ENCODE measurements around the gene SPATA22. TPM values are rescaled to one million over a fixed set of nuclear protein-coding genes. Genes with fewer than 3 reads are reported as not detected.
"Not testable (repeated sequence)": the region's sequence is repeated elsewhere in the genome, so short reads cannot be mapped to it uniquely, and the experiment has no call there.

SPATA22 gene, protein sequence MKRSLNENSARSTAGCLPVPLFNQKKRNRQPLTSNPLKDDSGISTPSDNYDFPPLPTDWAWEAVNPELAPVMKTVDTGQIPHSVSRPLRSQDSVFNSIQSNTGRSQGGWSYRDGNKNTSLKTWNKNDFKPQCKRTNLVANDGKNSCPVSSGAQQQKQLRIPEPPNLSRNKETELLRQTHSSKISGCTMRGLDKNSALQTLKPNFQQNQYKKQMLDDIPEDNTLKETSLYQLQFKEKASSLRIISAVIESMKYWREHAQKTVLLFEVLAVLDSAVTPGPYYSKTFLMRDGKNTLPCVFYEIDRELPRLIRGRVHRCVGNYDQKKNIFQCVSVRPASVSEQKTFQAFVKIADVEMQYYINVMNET
- total RNA-seq, result 10 to 100 TPM in 1 of 2 donors, not detected in 1; 13.5 TPM

DNA sequence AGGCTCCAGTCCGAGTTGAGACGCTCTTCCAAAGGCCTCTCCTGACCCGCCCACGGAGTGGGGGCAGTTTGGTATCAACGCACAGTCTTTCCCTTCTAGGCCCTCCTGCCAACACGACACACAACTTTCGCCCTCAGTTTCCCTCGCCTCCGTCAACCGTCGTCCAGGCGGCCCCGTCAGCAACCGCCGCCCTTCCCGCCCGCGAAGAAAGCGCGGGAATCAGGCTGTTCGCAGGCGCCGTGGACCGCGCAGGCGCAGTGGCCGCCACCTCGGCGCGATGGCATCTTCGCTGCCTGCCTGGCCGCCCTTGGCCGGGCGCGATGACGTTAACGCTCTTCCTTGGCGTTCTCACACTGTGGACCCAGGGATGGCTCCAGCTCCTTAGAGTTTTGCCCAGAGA, at the start of gene SPATA22:
Gene SPATA22, minus strand, starts transcription at position 221 of the 400 bp plus-strand sequence. CDS start 2,494 bp downstream, outside the sequence.
- H3K36me3 ChIP-seq, result no peaks in the 10 kb centered on the region
- no peaks in the 10 kb centered on the region for H3K4me1 ChIP-seq (replicated peaks)
- no peak within 1 kb of the TSS for H3K27ac ChIP-seq
- TF ChIP-seq POLR2AphosphoS5 (IDR thresholded peaks at IDR 0.05), result no peak
- no peak for TF ChIP-seq POLR2A (IDR thresholded peaks at IDR 0.05)
- TF ChIP-seq, protein P1, sequence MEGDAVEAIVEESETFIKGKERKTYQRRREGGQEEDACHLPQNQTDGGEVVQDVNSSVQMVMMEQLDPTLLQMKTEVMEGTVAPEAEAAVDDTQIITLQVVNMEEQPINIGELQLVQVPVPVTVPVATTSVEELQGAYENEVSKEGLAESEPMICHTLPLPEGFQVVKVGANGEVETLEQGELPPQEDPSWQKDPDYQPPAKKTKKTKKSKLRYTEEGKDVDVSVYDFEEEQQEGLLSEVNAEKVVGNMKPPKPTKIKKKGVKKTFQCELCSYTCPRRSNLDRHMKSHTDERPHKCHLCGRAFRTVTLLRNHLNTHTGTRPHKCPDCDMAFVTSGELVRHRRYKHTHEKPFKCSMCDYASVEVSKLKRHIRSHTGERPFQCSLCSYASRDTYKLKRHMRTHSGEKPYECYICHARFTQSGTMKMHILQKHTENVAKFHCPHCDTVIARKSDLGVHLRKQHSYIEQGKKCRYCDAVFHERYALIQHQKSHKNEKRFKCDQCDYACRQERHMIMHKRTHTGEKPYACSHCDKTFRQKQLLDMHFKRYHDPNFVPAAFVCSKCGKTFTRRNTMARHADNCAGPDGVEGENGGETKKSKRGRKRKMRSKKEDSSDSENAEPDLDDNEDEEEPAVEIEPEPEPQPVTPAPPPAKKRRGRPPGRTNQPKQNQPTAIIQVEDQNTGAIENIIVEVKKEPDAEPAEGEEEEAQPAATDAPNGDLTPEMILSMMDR (IDR thresholded peaks at IDR 0.05), result no peak
- H3K27me3 ChIP-seq (replicated peaks; ENCODE audit: insufficient read depth), result no peaks in the 10 kb centered on the region
- no peak for DNase-seq (ENCODE audit: low spot score)
- H3K9me3 ChIP-seq, result no peaks in the 10 kb centered on the region
- intact Hi-C loops (cut with DNase I), result no loop called here
- no peak within 1 kb of the TSS for H3K4me3 ChIP-seq
- WGBS, result 94% methylated on average over 38 of the region's 38 CpGs

DNA sequence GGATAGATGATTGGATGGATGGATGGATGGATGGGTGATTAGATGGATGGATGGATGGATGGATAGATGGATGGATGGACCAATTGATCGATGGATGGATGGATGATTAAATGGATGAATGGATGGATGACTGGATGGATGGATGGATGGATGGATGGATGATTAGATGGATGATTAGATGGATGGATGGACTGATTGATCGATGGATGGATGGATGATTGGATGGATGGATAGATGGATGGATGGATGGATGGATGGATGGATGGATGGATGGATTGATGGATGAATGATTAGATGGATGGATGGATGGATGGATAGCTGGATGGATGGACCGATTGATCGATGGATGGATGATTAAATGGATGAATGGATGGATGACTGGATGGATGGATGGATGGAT, 47.9 kb upstream of the SPATA22 start:
- DNase-seq (ENCODE audit: low spot score); H3K27ac ChIP-seq; H3K4me3 ChIP-seq; intact Hi-C loops (cut with DNase I); H3K27me3 ChIP-seq (replicated peaks; ENCODE audit: insufficient read depth); H3K36me3 ChIP-seq; H3K4me1 ChIP-seq (replicated peaks); H3K9me3 ChIP-seq: not testable (repeated sequence)
- 95% methylated on average over 4 of the region's 4 CpGs for WGBS

DNA sequence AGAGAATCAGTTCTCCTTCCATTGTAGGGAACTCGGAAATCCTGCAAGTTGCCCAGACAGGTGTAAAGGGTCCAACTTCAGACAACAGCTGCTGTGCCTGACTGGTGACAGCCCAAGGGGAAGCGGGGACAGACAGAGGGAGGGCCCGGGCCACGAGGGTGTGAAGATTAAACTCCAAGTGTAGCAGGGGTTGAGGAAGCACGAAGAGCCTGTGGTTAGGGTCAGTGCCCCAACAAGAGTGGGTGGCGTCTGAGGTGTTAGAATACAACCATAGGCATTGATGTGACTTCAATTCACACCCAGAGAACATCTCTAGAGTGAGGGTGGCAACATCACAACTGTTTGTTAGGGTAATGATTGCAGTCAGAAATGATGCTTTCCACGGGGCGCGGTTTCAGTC, 43.3 kb upstream of the SPATA22 start:
- Histone ChIP-seq H3K9me3 (no peaks in the 10 kb centered on the region), H3K27me3 (replicated peaks; ENCODE audit: insufficient read depth) (no peaks in the 10 kb centered on the region), H3K4me1 (replicated peaks) (no peaks in the 10 kb centered on the region), H3K4me3 (no peak overlapping the region), H3K36me3 (no peaks in the 10 kb centered on the region), H3K27ac (no peak overlapping the region)
- intact Hi-C loops (cut with DNase I), result no loop called here
- no peak for DNase-seq (ENCODE audit: low spot score)
- TF ChIP-seq, protein P1 (IDR thresholded peaks at IDR 0.05), result no peak
- TF ChIP-seq POLR2AphosphoS5 (IDR thresholded peaks at IDR 0.05), result no peak
- TF ChIP-seq POLR2A (IDR thresholded peaks at IDR 0.05), result no peak
- 74% methylated on average over 9 of the region's 9 CpGs for WGBS

DNA sequence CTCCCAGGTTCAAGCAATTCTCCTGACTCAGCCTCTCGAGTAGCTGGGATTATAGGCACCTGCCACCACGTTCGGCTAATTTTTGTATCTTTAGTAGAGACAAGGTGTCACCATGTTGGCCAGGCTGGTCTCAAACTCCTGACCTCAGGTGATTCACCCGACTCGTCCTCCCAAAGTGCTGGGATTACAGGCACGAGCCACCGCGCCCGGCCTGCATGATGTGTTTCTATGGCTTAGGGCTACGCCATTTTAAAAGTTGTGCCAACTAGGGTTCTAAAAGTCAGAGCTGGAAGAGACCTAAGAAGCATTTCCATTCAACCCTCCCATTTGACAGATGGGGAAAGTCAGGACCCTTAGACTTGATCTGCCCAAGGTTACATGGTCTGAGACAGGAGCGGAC, 42.5 kb upstream of the SPATA22 start:
- H3K4me1 ChIP-seq (replicated peaks); H3K9me3 ChIP-seq; intact Hi-C loops (cut with DNase I); H3K27ac ChIP-seq; H3K27me3 ChIP-seq (replicated peaks; ENCODE audit: insufficient read depth); H3K36me3 ChIP-seq; H3K4me3 ChIP-seq; DNase-seq (ENCODE audit: low spot score): not testable (repeated sequence)
- WGBS, result 94% methylated on average over 11 of the region's 11 CpGs

DNA sequence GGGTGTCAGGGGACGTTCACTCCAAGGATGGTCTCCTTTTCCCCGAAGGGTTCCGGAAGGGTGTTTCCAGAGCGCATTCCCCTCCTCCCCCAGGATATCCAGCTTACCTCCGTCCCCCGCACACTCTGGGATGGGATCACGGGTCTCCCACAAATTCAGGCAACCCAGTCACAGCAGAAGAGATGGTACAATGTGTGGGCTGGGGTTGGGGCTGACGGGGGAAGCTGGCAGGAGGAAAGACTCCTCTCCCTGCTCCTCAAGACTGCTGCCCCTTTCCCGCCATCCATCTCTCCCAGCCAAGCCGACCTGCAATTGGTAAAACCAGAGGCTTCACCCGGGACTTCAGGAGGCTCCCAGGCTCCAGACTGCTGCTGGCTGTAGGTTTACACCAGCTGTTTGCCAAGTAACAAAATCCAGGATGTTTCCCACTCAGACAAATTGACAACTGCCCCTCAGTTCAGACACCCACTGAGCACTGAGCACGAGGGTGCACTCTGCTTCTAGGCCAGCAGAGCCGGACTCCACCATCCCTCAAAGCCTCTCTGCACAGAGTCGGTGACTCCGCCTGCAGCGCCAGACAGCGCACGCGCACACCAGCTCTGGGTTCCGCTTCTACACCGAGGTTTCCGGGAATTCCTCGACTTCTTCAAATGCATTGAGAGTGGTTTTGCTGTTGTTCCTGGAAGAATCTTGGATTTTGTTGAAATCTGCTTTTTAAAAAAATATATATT, 41.9 kb upstream of the SPATA22 start:
- 88% methylated on average over 23 of the region's 23 CpGs for WGBS
- Histone ChIP-seq H3K27ac (no peak overlapping the region), H3K36me3 (no peaks in the 10 kb centered on the region), H3K4me3 (no peak overlapping the region), H3K27me3 (replicated peaks; ENCODE audit: insufficient read depth) (no peaks in the 10 kb centered on the region), H3K4me1 (replicated peaks) (no peaks in the 10 kb centered on the region), H3K9me3 (no peaks in the 10 kb centered on the region)
- intact Hi-C loops (cut with DNase I), result no loop called here
- TF ChIP-seq, protein P1 (IDR thresholded peaks at IDR 0.05), result no peak
- no peak for TF ChIP-seq POLR2AphosphoS5 (IDR thresholded peaks at IDR 0.05)
- TF ChIP-seq POLR2A (IDR thresholded peaks at IDR 0.05), result no peak
- DNase-seq (ENCODE audit: low spot score), result no peak

All from prostate gland (tissue), 2 donors.